ENCODE data around the gene YTHDC2.

GRCh38 chr5:113503146-113503545 is 10.3 kb upstream of the YTHDC2 start:
- TF ChIP-seq CTCF (IDR thresholded peaks at IDR 0.05) (no peak), POLR2A (IDR thresholded peaks at IDR 0.05) (no peak), POLR2AphosphoS5 (IDR thresholded peaks at IDR 0.05) (no peak)
